Brain pericyte (primary cell): ENCODE measurements around the gene TMPRSS2.

Experiments
- DNase-seq: peaks from one replicate; pipeline ENCODE4 v3.0.0-alpha.2; 2012; ENCODE audit warnings: low read depth, low spot score

The TMPRSS2 gene

DNA sequence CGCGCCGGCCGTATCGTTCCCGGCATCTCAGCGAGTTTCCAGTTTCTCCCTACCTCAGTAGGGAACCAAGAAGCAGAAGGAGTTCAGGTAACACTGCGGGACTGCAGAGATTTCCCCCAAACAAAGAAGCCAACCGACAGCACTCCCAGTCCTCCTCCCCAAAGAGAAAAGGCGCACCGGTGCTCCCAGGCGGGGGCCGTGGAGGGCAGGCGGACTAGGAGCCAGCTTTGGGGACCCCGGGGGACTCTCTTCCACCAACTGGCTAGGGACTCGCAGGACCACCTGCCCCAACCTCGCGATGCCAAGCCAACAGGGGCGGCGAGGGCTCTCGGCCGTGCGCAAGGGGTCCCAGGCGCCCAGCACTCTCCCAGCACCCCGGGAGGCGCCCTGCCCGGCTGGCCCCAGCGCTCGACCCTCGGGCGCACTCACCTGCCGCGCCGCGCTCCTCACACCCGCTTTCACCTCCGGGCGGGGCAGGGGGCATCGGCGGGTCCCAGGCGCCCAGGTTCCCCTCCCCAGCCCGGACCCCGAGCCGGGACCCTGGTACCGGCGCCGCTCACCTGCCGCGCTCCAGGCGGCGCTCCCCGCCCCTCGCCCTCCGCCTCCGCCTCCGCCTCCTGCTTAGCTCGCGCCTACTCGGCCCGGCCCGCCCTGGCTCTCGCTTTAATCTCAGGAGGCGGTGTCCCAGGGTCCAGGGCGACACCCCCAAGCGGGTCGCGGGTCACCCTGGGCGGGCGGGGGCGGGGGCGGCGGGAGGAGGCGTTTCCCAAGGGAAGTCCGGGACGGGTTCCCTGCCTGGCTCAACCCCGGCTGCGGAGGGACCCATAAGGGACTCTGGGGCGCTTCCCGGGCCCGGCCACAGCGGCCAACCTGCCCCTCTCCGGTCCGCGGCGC lies at the start of gene TMPRSS2:
TSS of gene TMPRSS2 (minus strand) at position 638 of the 894 bp plus-strand sequence. CDS start 10,025 bp downstream, outside the sequence.
- DNase-seq: no peak

DNA sequence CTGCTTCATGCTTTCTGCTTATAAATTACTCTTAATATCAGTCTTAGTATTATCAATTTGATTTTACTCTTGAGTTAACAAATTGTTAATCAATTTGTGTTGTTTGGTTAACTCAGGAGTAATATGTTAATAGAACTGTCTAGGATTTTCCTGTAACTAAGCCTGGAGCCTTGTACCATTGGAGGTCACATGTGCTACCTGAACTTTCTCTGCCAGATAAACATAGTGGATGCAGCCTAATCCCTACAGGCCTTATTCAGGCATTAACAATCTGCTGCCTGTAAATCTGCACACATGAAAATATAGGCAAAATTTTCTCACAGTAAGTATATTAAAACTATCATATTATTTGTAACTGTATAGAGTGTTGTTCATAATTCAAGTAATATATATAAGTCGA lies 47.1 kb upstream of the TMPRSS2 start:
- DNase-seq: no peak

DNA sequence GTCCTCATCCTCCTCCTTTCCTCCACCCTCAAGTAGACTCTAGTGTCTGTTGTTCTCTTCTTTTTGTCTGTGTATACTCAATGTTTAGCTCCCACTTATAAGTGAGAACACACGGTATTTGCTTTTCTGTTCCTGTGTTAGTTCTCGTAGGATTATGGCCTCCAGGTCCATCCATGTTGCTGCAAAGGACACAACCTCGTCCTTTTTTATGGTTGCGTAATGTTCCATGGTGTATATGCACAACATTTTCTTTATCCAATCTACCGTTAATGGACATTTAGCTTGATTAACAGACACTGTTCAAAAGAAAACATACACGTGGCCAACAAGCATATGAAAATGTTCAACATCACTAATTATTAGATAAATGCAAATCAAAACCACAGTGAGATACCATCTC lies 44.3 kb upstream of the TMPRSS2 start:
- no peak for DNase-seq

DNA sequence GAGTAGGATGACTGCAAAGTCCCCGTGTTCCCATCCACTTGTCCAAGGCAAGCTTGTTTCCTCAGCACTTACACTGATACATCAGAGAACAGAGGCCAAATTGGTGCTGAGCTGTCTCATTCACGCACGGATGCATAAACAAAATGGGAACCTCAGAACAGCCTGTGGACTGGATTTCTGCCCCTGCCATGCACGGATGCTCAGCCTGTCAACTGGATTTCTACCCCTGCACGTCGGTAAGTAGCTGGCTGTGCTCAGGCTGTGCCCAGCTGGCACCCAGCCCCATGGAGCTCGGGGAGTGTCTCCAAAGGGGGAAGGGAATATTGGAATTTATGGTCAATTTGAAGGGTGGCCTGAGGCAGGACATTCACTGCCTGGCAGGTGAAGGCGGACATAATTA lies 40.8 kb upstream of the TMPRSS2 start:
- no peak for DNase-seq

DNA sequence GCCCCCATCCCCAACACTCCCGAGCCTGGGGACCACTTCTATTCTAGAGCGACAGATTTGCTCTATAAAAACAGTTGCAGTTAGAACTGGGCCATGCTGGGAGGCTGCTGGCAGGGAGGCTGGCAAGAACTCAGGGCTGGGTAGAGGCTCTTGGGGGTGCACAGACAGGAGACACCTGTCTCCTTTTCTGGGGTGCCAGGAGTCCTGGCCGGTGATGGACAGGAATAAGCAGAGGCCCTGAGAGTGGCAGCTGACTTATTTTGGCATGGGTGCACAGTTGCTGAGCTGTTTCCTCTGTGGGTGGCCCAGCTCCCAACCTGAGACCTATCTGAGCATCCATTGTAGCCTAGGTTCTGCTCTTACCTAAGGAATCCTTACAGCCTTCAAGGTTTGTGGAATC lies 39.2 kb upstream of the TMPRSS2 start:
- DNase-seq: no peak

DNA sequence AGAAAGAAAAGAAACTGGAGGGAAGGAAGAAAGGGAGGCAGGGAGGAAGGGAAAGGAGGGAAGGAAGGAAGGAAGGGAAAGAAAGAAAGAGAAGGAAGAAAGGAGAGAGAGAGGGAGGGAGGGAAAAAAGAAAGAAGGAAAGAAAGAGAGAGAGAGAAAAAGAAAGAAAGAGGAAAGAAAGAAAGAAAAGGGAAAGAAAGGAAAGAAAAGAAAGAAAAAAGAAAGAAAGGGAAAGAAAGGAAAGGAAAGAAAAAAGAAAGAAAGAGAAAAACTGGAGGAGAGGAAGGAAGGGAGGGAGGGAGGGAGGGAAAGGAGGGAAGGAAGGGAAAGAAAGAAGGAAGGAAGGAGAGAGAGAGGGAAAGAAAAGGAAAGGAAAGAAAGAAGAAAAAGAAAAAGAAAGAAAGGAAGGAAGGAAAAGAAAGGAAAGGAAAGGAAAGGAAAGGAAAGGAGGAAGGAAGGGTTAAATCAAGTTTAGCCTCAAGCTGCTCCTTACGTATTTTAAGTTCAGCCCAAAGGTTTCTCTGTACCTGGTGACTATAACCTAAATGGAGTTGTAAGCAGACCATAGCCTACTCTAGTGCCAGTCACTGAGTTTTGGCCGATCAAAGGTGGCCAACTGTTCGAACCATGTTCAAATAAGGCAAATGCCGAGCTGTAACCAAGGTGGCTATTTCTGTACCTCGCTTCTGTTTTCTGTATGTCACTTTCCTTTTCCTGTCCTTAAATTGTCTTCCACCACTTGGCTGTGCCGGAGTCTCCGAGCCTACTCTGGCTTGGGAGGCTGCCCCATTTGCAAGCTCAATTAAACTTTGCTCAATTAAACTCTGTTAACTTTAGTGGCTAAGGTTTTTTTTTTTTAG lies 37.8 kb upstream of the TMPRSS2 start:
- no peak for DNase-seq

DNA sequence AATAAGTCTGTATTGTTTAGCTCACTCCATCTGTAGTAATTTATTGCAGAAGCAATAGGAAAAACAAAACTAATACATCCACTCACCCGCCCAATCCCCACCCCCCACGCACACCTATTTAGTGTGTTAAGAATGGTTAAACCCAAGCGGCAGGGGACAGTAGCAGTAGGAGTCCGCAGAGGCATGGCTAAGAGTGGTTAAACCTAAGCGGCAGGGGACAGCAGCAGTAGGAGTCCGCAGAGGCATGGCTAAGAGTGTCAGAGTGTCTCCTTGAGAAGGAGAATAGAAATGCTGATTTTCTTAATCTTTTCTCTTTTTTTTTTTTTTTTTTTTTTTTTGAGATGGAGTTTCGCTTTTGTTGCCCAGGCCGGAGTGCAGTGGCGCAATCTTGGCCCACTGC lies 34.8 kb upstream of the TMPRSS2 start:
- no peak for DNase-seq

DNA sequence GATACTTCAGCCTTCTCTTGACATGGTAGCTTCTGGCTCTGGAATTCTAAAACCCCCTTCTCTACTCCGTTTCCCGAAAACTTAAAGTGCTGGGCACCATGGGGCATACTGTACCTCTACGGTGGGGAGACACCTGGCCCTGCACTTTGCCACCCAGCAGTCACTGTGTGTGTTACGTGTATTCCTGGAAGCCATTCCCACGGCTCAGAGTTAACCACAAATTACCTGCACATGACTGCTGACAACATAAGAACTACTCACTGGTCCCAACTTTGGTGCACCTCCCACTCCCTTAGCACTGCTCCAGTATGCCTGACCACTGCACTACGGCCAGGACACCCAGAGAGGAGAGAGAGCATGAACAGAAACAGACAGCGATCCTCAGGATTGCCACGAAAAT lies 29.4 kb upstream of the TMPRSS2 start:
- DNase-seq: no peak

DNA sequence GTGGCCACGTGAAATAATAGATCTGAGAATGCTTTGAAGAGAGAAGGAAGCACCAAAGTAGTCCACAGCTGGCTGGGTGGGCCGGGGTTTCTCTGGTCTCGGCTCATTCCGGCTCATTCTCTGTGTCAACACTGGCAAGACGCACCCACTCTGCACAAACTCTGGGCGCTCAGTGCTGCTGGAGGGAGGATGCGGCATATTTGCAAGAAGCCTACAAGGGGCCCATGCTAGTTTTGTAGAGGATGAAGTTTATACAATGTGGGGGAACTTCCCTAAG lies 28.8 kb upstream of the TMPRSS2 start:
- DNase-seq: no peak

DNA sequence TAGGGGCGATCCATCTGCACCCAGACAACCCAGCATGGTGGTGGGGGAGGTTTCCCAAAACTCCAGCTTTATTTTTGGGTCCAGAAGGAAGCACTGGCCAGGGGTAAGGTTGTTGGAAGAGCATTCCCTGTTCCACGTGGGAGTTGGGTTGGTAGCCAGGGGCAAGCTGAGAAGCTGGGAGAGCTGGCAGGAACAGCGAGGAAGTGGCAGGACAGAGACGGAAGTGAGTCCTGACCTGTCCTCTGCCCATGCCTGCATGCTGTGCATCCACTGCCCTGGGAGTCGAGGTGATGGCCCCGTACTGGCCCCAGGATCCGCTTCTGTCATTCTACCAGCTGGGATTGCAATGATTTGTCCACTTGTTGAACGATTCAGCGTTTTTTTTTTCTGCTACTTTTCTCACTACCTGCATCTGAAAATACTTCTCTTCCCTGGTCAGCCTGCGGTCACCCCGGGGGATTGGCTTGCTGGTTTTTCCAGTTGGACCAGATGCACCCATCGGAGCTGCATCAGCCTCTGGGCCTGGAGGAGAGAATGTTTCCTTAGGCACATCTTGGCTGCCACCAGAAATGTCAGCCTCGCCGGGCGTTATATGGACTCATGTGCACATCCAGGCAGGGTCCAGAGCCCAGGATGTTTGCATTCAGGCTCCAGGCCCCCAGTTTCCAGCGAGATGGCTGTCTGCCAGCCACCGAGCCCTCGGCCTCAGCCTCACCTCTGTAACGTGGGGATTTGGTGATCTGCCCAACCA lies 28.3 kb upstream of the TMPRSS2 start:
- DNase-seq: no peak

DNA sequence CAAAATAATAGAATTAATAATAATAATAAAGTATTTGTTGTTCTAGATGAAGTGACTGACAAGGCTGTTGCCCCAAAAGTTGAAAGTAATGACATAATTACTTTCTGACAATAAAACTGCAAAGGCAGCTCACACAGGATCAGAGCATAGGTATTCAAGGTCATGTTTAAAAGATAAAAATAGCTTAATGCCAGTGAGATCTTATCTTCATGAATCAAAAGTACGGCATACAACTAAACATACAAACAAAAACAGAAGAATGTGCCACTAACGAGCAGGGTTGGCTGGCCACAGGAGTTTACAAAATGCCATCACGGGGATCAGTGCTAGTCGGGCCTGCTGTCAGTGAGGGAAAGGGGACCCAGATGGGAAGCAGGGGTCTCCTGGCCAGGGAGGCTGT lies 22.4 kb upstream of the TMPRSS2 start:
- DNase-seq: no peak

DNA sequence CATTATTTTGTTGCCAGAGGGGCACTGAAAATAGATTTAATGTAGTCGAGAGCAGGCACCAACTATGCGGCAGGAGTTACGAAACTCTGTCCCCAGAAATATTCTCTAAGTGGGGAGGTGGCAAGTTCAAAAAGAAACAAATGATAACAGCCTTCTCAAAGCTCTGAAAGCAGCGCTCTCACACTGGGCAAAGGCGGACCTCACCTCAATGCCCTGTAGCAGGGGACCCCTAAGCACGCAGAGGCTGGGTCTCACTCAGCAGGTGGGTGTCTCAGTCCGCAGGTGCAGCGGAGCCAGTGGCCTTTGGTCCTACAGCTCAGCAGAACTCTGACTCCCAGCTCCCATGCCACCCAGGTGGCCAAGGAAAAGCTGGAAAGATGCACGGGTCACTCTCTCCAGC lies 21.8 kb upstream of the TMPRSS2 start:
- no peak for DNase-seq

DNA sequence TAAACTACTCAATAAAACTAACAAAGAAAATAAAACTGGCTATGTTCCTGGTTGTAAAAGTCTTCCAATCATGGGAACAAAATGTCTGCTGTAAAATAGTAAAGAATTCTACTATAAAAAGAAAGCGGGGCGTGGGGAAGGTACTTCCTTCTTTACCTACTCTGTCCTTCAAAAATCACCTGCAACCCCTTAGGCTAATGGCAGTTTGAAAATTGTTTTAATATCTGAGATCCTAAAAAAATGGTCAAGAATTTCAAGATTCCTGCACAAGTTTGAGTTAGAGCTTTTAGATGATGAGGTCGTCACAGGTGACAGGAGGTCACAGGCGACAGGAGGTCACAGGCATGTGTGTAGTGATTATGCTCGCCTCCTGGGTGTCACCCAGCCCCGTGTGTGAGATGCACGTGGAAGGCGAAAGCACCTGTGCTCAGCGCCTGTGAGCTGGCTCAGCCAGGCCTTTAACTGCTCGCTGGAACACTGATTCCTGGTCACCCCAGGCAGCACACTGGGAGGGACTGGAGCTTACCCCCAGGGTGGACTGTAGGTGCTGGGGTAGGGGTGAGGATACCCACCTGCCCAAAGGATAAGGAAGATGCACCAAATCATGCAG lies 18.6 kb upstream of the TMPRSS2 start:
- DNase-seq: no peak

DNA sequence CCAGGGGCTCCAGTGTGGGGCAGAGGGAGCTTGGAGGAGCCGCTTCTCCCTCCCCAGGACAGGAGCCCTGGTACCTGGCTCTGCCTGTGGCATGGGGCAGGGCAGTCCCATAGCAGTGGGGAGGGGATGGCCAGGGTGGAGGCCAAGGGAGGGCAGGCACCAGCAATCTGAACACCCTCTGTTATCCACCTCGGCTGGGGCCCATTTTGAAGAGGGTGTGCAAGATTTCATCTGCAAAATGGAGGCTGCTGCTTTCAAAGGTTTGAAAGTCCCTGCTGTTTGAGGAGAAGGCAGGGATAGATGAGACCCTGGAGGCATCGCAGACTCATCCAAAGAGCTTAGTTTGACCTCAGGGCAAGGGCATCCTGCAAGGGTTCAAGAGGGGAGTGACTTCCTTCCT lies 15.2 kb upstream of the TMPRSS2 start:
- no peak for DNase-seq

DNA sequence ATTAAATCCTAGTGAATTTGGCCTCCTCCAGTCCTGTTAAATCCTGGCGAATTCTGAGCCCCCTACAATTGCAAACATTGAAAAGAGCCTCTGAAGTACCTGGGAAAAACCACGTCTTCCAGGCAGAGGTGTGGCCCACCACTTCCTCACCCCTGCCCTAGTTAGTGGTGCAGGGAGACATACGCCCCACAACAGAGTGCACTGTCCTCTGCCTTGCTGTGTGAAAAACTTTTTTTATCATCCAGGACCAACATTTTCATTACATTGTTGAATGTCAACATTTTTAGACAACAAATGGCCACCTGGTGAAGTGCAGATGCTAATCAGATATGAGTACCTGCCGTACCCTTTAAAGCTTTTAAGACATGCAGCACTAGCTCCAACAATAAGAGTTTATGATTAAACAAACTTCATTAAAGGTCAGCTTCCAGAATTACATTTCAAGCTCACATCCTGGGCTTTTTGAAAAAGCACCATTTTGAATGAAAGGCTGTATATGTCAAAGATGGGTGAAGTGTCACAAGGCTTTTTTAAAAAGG lies 13.6 kb upstream of the TMPRSS2 start:
- DNase-seq: no peak

DNA sequence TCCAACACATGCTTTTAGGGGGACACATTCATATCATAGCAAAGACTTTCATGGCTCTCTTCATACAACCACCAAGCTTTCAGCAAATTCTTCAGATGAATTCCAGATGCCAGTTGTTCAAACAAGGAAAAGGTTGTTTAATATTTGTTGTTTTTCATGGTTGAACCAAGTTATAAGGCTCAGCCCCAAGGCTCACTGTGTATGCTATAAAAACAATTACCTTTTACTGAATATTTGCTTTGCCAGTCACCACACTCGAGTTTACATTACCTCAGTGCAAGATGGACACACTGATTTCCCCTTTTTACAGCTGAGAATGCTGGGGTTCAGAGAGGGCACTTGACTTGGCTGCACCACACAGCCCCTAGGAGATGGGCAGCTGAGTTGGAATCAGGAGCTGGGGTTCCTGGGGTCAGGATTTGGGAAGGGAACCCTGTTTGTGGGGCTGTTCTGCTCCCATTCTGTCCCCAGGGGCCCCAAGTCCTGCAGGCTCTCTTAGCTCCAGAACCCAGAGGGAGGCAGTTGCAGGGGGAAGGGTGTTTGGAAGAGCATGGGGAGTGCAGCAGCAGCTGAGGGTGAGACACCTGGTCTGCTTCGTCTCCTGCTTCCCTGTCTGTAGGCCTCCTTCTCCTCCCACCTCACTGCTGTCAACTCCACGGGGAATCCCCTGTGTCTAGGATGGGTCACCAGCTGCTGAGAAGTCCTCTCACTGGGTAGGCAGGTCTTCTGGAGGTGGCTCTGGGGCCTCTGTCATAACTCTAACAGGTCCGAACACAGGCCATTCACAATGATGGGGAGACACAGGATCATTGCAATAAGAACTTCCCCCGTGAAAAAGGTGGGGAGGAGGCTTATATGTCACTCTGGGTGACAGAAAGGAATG lies 12.8 kb upstream of the TMPRSS2 start:
- DNase-seq: no peak

DNA sequence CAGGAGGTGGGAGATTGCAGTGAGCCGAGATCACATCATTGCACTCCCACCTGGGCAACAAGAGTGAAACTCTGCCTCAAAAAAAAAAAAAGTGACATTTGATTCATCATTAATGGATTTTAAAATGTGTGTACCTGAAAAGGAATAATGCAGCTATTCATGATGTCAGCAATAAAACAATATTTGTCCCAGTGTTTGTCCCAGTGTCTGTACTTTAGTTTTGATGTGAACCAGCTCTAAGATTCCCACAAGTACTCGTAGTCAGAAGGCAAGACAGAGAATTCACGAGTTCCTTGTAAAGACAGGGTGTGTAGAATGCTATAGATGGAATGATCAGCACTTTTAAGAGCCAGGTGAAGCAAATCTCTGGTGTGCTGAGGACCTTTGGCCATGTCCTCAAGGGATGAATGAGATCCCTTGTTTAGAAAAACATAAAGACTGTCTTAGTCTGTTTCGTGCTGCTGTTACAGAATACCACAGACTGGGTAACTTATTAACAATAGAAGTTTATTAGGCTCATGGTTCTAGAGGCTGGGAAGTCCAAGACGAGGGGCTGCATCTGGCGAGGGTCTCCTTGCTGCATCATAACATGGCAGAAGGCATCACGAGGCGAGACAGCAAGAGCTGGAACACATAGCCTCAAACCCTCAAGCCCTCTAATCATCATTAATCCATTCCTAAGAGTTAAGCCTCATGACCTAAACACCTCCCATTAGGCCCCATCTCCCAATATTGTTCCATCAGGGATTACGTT lies 12.0 kb upstream of the TMPRSS2 start:
- DNase-seq: no peak

DNA sequence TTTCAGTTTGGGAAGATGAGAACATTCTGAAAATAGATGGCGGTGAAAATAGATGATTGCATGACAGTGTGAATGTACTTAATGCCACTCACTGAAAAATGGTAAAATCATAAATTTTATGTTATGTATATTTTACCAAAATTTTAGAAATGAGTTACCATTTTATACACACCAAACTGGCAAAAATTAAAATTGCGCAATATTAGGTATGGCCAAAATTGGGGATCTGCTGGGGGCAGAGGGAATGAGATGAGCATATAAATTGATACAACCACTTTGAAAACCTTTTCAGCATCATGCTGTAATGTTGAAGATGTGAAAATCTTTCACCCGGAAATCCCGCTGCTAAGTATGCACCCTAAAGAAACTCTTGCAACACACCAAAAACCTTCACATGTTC lies 10.8 kb upstream of the TMPRSS2 start:
- no peak for DNase-seq

DNA sequence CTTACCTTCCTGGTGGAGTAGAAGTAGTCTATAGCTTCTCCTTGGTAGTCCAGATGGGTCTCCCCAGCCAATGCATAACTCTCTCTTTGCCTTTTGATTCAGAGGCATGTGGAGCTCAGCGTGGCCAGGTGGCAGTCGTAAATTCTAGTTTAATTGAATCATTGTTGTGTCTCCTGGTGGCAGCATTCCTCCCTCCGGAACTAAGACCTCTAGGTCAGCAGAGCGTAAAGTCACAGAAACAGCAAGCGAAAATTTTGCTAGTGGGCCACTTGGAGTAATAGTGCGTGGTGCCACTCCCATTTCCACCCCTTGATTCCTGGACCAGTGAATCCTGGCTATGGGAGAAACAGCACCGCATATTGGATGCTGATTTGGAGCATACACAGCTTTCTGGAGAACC lies 3.9 kb upstream of the TMPRSS2 start:
- no peak for DNase-seq

DNA sequence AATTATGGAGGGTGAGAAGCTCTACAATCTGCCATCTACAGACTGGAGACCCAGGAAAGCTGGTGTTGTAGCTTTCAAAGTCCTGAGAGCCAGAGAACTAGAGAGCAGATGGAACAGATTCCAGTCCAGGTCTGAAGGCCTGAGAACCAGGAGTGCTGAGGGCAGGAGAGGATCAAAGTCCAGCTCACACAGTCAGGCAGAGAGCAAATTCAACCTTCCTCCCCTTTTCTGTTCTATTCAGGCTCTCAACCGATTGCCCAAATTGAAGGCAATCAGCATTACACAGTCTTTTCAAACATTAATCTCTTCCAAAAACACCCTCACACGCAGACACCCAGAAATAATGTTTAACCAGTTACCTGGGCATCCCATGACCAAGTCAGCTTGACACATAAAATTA lies 2.5 kb upstream of the TMPRSS2 start:
- DNase-seq: no peak
